Tibial nerve (tissue), 4 donors: Measurements from ENCODE around the gene AGPAT2. TPM values are rescaled to one million over a fixed set of nuclear protein-coding genes. Genes with fewer than 3 reads are reported as not detected.

Experiments
- DNase-seq, 2 donors: peaks; one replicate each; pipeline ENCODE4 v3.0.0-alpha.2; 2019; ENCODE audit warnings: low spot score in 2 of 2
- H3K27ac ChIP-seq, 4 donors: fragments of 200-600 bp; sonication (generic) in 3 of 4; one replicate each; pipeline ENCODE4 v1.5.1; 2017 to 2019; ENCODE audit warnings: mild to moderate bottlenecking in 1 of 4
- H3K27me3 ChIP-seq, 2 donors: fragments of 200-600 bp; sonication (generic) in 1 of 2; one replicate each; pipeline versions ENCODE4 v1.5.1 to v1.6.0; 2017 to 2019
- H3K36me3 ChIP-seq, 3 donors: fragments of 200-600 bp; sonication (generic); one replicate each; pipeline ENCODE4 v1.5.1; 2018 to 2019
- H3K4me1 ChIP-seq, 4 donors: fragments of 200-600 bp; sonication (generic) in 3 of 4; one replicate each; pipeline ENCODE4 v1.5.1; 2017 to 2019
- H3K4me3 ChIP-seq, 4 donors: fragments of 200-600 bp; sonication (generic) in 3 of 4; one replicate each; pipeline ENCODE4 v1.5.1; 2017 to 2019; ENCODE audit warnings: mild to moderate bottlenecking in 1 of 4, moderate library complexity in 1 of 4
- H3K9me3 ChIP-seq, 4 donors: fragments of 200-600 bp; sonication (generic) in 3 of 4; one replicate each; pipeline ENCODE4 v1.5.1; 2017 to 2019
- CTCF ChIP-seq, 5 experiments: fragments of 200-600 bp in 3 of 5; fragments of 450-650 bp in 2 of 5; sonication (generic) in 3 of 5; IDR thresholded peaks; one replicate each; pipeline ENCODE4 v1.5.1; 2016 to 2019; ENCODE audit warnings: antibody characterized with exemption in 5 of 5, mild to moderate bottlenecking in 3 of 5, moderate library complexity in 2 of 5
- EP300 ChIP-seq, 2 donors: sonication (generic); formaldehyde crosslinking; IDR thresholded peaks; one replicate each; pipeline ENCODE4 v1.6.1; 2017; ENCODE audit warnings: antibody characterized with exemption in 2 of 2, mild to moderate bottlenecking in 1 of 2
- POLR2A ChIP-seq, 2 donors: fragments of 450-650 bp; IDR thresholded peaks; one replicate each; pipeline ENCODE4 v1.6.1; 2017; ENCODE audit warnings: antibody characterized with exemption in 2 of 2, mild to moderate bottlenecking in 2 of 2, moderate library complexity in 2 of 2
- WGBS, 2 donors: methylation state at CpG; one replicate each; pipeline ENCODE4 v1.1.5; 2018; 5-methylcytosine and 5-hydroxymethylcytosine counted together
- total RNA-seq, 4 donors: library from RNA; depleted of rRNA; stranded (reverse); fragments of >200 nt; gene quantifications; one replicate each; pipeline ENCODE4 v1.1.0, GENCODE V29; 2016

Gene AGPAT2
- total RNA-seq, 4 donors from 2014 or later, result 79.6 to 292 (median 151) TPM

DNA sequence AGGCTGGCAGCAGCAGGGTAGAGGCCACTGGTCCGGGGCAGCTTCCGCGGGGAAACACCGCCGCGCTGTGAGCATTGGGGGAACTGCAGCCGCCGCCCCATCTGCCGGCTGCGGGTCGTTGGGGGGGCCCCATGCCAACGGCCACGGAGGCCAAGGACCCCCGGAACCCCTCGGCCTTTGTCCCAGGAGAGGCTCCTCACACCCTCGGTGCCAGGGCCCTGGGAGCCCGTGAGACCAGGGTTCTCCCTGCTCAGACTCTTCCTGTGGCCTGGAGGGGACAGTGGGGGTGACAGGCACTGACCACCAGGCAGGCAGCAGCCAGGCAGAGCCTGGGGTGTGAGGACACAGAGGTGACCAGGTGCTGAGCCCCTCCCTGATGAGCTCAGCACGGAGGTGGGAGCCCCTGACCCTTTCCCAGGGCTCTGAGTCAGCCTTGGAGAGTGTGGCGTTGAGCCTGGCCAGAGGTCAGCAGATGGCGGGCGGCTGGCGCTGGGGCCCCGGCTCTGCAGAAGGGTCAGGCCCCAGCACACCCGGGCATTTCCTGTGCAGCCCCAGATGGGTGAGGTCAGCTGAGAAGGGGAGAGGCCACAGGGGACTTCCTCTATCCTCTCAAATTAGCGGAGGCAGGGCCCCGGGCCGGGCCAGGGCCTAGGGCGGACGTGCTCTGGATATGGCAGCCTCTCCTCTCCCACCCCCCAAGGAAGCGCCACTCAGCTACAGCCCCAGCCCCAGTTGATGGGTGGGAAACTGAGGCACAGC is 42.5 kb downstream of the AGPAT2 start:
- WGBS, 2 donors, result 21 to 36% methylated on average over 10 to 18 of the region's 30 CpGs

GRCh38 chr9:136644343-136644592 is 43.0 kb downstream of the AGPAT2 start:
- WGBS, 2 donors, result 1 to 18% methylated on average over 8 to 14 of the region's 15 CpGs
- H3K9me3 ChIP-seq, result no peaks in the 10 kb centered on the region
- H3K27me3 ChIP-seq, result peaks cover 0 to 25% of the 10 kb centered on the region in 2 donors
- peaks cover 0 to 32% (median 6%) of the 10 kb centered on the region in 4 donors for H3K4me1 ChIP-seq
- DNase-seq, result no peak
- H3K27ac ChIP-seq, result peak overlapping the region in 2 of 4 donors; percentile 21 to 79
- peak overlapping the region in 2 of 4 donors; percentile 14 to 35 for H3K4me3 ChIP-seq
- TF ChIP-seq EP300 (IDR thresholded peaks at IDR 0.05), result no peak
- no peak for TF ChIP-seq POLR2A (IDR thresholded peaks at IDR 0.05)
- TF ChIP-seq CTCF (IDR thresholded peaks at IDR 0.05), result no peak
- H3K36me3 ChIP-seq, result no peaks in the 10 kb centered on the region

More for the DNA sequence above, 42.5 kb downstream of the AGPAT2 start:
- TF ChIP-seq POLR2A (IDR thresholded peaks at IDR 0.05) (peak; percentile 32 to 33), CTCF (IDR thresholded peaks at IDR 0.05) (peak; percentile 77 to 92 (median 86)), EP300 (IDR thresholded peaks at IDR 0.05) (peak in 1 of 2 donors; percentile 71)
- H3K27me3 ChIP-seq, result peaks cover 0 to 25% of the 10 kb centered on the region in 2 donors
- H3K9me3 ChIP-seq, result no peaks in the 10 kb centered on the region
- peak; percentile 65 to 72 for DNase-seq
- H3K4me3 ChIP-seq, result peak overlapping the region in 1 of 4 donors; percentile 39
- peaks cover 0 to 32% (median 6%) of the 10 kb centered on the region in 4 donors for H3K4me1 ChIP-seq
- H3K36me3 ChIP-seq, result no peaks in the 10 kb centered on the region
- peak overlapping the region in 3 of 4 donors; percentile 71 to 79 (median 74) for H3K27ac ChIP-seq

GRCh38 chr9:136643596-136644342 is 43.5 kb downstream of the AGPAT2 start:
- Histone ChIP-seq H3K27me3 (peaks cover 0 to 25% of the 10 kb centered on the region in 2 donors), H3K4me1 (peaks cover 0 to 32% (median 6%) of the 10 kb centered on the region in 4 donors), H3K4me3 (peak overlapping the region in 2 of 4 donors; percentile 14 to 35), H3K27ac (peak overlapping the region in 2 of 4 donors; percentile 21 to 79), H3K9me3 (no peaks in the 10 kb centered on the region), H3K36me3 (no peaks in the 10 kb centered on the region)
- TF ChIP-seq EP300 (IDR thresholded peaks at IDR 0.05) (no peak), CTCF (IDR thresholded peaks at IDR 0.05) (no peak), POLR2A (IDR thresholded peaks at IDR 0.05) (no peak)
- 58 to 60% methylated on average over 30 to 31 of the region's 31 CpGs for WGBS, 2 donors
- no peak for DNase-seq

DNA sequence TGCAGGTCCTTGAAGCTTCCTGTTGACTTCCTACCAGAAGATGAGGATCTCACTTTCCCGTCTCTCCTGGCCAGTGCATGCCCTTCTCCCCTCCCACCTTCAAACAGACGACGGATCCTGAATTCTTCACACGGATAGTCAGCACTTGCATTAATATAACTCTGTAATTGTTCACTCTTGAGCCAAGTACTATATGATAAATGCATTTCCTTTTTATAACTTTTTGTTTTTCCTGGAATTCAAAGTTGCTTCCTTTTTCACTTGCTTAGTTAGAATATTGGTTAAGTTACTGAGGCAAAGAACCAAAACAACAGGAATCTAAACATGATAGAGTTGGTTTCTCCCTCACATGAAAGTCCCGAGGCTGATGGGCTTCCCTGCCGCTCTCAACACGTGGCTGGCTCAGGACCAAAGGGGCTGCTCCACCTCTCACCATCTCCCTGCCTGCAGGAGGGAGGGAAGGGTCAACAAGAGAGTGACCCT is 44.8 kb downstream of the AGPAT2 start:
- H3K4me1 ChIP-seq, result peaks cover 0 to 32% (median 6%) of the 10 kb centered on the region in 4 donors
- H3K27ac ChIP-seq, result no peak overlapping the region
- H3K9me3 ChIP-seq, result no peaks in the 10 kb centered on the region
- DNase-seq, result no peak
- H3K4me3 ChIP-seq, result no peak overlapping the region
- peaks cover 0 to 25% of the 10 kb centered on the region in 2 donors for H3K27me3 ChIP-seq
- 69 to 75% methylated on average over 7 of the region's 7 CpGs for WGBS, 2 donors
- no peak for TF ChIP-seq POLR2A (IDR thresholded peaks at IDR 0.05)
- TF ChIP-seq EP300 (IDR thresholded peaks at IDR 0.05), result no peak
- TF ChIP-seq CTCF (IDR thresholded peaks at IDR 0.05), result no peak
- no peaks in the 10 kb centered on the region for H3K36me3 ChIP-seq
